Trophoblast cell (in vitro differentiated cells and primary cell): ENCODE measurements around the gene VAV1.
"Not testable (repeated sequence)": the region's sequence is repeated elsewhere in the genome, so short reads cannot be mapped to it uniquely, and the experiment has no call there.

Experiments
- DNase-seq, 2 donors: peaks; one replicate each; pipeline ENCODE4 v3.0.0-alpha.2; 2016
- H2AFZ ChIP-seq: 2 replicates; pipeline ENCODE4 v1.6.1; 2013; ENCODE audit warnings: low read length, moderate library complexity, mild to moderate bottlenecking; ENCODE audit not compliant: insufficient read depth, poor library complexity
- H2AK5ac ChIP-seq: 2 replicates; pipeline ENCODE4 v1.6.1; 2013; ENCODE audit warnings: mild to moderate bottlenecking, low read length
- H2BK120ac ChIP-seq: 2 replicates; pipeline ENCODE4 v1.6.1; 2013; ENCODE audit warnings: low read length, mild to moderate bottlenecking, moderate library complexity; ENCODE audit not compliant: insufficient read depth, poor library complexity
- H2BK12ac ChIP-seq: 2 replicates; pipeline ENCODE4 v1.6.1; 2013; ENCODE audit warnings: mild to moderate bottlenecking, low read length, moderate library complexity
- H2BK5ac ChIP-seq: 2 replicates; pipeline ENCODE4 v1.6.1; 2013; ENCODE audit warnings: low read length, low read depth, moderate library complexity, mild to moderate bottlenecking; ENCODE audit not compliant: poor library complexity
- H3K14ac ChIP-seq: 2 replicates; pipeline ENCODE4 v1.6.1; 2013; ENCODE audit warnings: mild to moderate bottlenecking, low read length
- H3K18ac ChIP-seq: 2 replicates; pipeline ENCODE4 v1.6.1; 2013; ENCODE audit warnings: mild to moderate bottlenecking, low read length
- H3K23ac ChIP-seq: 2 replicates; pipeline ENCODE4 v1.6.1; 2013; ENCODE audit warnings: low read length
- H3K27ac ChIP-seq: 2 replicates; pipeline ENCODE4 v1.5.1; 2013; ENCODE audit warnings: low read depth, mild to moderate bottlenecking, inconsistent platforms, low read length, moderate library complexity
- H3K27me3 ChIP-seq: 2 replicates; pipeline ENCODE4 v1.6.1; 2013; ENCODE audit warnings: inconsistent platforms, mild to moderate bottlenecking, low read length, moderate library complexity; ENCODE audit not compliant: insufficient read depth
- H3K36me3 ChIP-seq, 2 experiments: 1 replicate in 1 of 2; 2 replicates in 1 of 2; pipeline ENCODE4 v1.6.1; 2013; ENCODE audit warnings: low read length in 2 of 2, mild to moderate bottlenecking in 2 of 2, moderate library complexity in 1 of 2; ENCODE audit not compliant: insufficient read depth in 2 of 2, control insufficient read depth in 1 of 2
- H3K4ac ChIP-seq: 2 replicates; pipeline ENCODE4 v1.6.1; 2013; ENCODE audit warnings: low read depth, mild to moderate bottlenecking, low read length, moderate library complexity
- H3K4me1 ChIP-seq, 2 experiments: 1 replicate in 1 of 2; 2 replicates in 1 of 2; pipeline ENCODE4 v1.6.1; 2013; ENCODE audit warnings: low read length in 2 of 2, mild to moderate bottlenecking in 2 of 2, moderate library complexity in 1 of 2; ENCODE audit not compliant: insufficient read depth in 2 of 2, control insufficient read depth in 1 of 2
- H3K4me2 ChIP-seq: 2 replicates; pipeline ENCODE4 v1.6.1; 2013; ENCODE audit warnings: inconsistent platforms, mild to moderate bottlenecking, low read length, moderate library complexity
- H3K4me3 ChIP-seq: 2 replicates; pipeline ENCODE4 v1.5.1; 2013; ENCODE audit warnings: mild to moderate bottlenecking, low read depth, low read length, inconsistent platforms
- H3K79me1 ChIP-seq: one replicate; pipeline ENCODE4 v1.6.1; 2013; ENCODE audit warnings: low read length
- H3K79me2 ChIP-seq: 2 replicates; pipeline ENCODE4 v1.6.1; 2013; ENCODE audit warnings: low read length, mild to moderate bottlenecking; ENCODE audit not compliant: control insufficient read depth, insufficient read depth, poor library complexity
- H3K9ac ChIP-seq: 2 replicates; pipeline ENCODE4 v1.6.1; 2013; ENCODE audit warnings: mild to moderate bottlenecking, low read length
- H3K9me3 ChIP-seq: 2 replicates; pipeline ENCODE4 v1.6.1; 2013; ENCODE audit warnings: low read depth, mild to moderate bottlenecking, control low read depth, inconsistent platforms, low read length; ENCODE audit not compliant: insufficient read depth
- H4K12ac ChIP-seq: 2 replicates; pipeline ENCODE4 v1.6.1; 2013; ENCODE audit warnings: low read depth, mild to moderate bottlenecking, low read length, moderate library complexity
- H4K8ac ChIP-seq: 2 replicates; pipeline ENCODE4 v1.6.1; 2013; ENCODE audit warnings: low read depth, mild to moderate bottlenecking, low read length, moderate library complexity
- H4K91ac ChIP-seq: one replicate; pipeline ENCODE4 v1.6.1; 2013; ENCODE audit warnings: low read depth, mild to moderate bottlenecking, low read length, moderate library complexity
- WGBS: extraction: QIAGEN DNeasy Blood & Tissue Kit; methylation state at CpG from one replicate; pipeline ENCODE4 v1.1.7; 2013; ENCODE audit warnings: missing lambda C conversion rate; ENCODE audit not compliant: insufficient read length, insufficient coverage; ENCODE audit errors: extremely low coverage; 5-methylcytosine and 5-hydroxymethylcytosine counted together

VAV1 gene

GRCh38 chr19:6768236-6768785, 4.2 kb upstream of the VAV1 start:
- no peak for DNase-seq
- Histone ChIP-seq H2BK12ac (no peak overlapping the region), H4K12ac (no peak overlapping the region), H3K9me3 (no peaks in the 10 kb centered on the region), H3K9ac (no peak overlapping the region), H3K14ac (no peak overlapping the region), H3K23ac (no peak overlapping the region), H2AK5ac (no peak overlapping the region), H2BK5ac (no peak overlapping the region), H3K4ac (no peak overlapping the region), H3K4me2 (peak overlapping the region; percentile 75), H3K79me2 (peaks cover 6% of the 10 kb centered on the region), H2AFZ (no peak overlapping the region), H3K27me3 (no peaks in the 10 kb centered on the region), H3K27ac (no peak overlapping the region), H3K36me3 (peaks cover 2 to 3% of the 10 kb centered on the region in 2 experiments), H3K18ac (no peak overlapping the region), H3K4me3 (no peak overlapping the region), H3K79me1 (peaks cover 14% of the 10 kb centered on the region), H2BK120ac (no peak overlapping the region), H4K91ac (no peak overlapping the region), H4K8ac (peak overlapping the region; percentile 21), H3K4me1 (peaks cover 9 to 12% of the 10 kb centered on the region in 2 experiments)
- no CpG with 5 or more reads among the region's 8 CpGs for WGBS

- Histone ChIP-seq H3K4me3 (no peak overlapping the region), H3K36me3 (no peaks in the 10 kb centered on the region), H2AFZ (no peak overlapping the region), H3K23ac (no peak overlapping the region), H4K12ac (no peak overlapping the region), H3K9ac (no peak overlapping the region), H3K4me2 (no peak overlapping the region), H2BK12ac (no peak overlapping the region), H3K79me1 (peaks cover 14% of the 10 kb centered on the region), H3K14ac (no peak overlapping the region), H2BK5ac (no peak overlapping the region), H3K27ac (no peak overlapping the region), H3K18ac (no peak overlapping the region), H2BK120ac (no peak overlapping the region), H4K8ac (no peak overlapping the region), H2AK5ac (no peak overlapping the region), H3K27me3 (no peaks in the 10 kb centered on the region), H3K9me3 (no peaks in the 10 kb centered on the region), H3K4me1 (peaks cover 9 to 12% of the 10 kb centered on the region in 2 experiments), H3K79me2 (peaks cover 6% of the 10 kb centered on the region), H4K91ac (no peak overlapping the region), H3K4ac (no peak overlapping the region)
- WGBS = no CpG with 5 or more reads among the region's 11 CpGs
- DNase-seq = peak; percentile 39 to 51
Measured at GRCh38 chr19:6769006-6769619, 3.4 kb upstream of the VAV1 start.

GRCh38 chr19:6771648-6772027, 870 bp upstream of the VAV1 start:
- H4K12ac ChIP-seq, H3K18ac ChIP-seq, H2BK12ac ChIP-seq, H3K79me1 ChIP-seq, H3K79me2 ChIP-seq, H3K23ac ChIP-seq, H3K4me2 ChIP-seq, H3K27ac ChIP-seq, H3K4me3 ChIP-seq, DNase-seq, H3K4me1 ChIP-seq, H2AFZ ChIP-seq, H3K4ac ChIP-seq, H3K9ac ChIP-seq, H3K27me3 ChIP-seq, H4K8ac ChIP-seq, H4K91ac ChIP-seq, H3K9me3 ChIP-seq, H3K36me3 ChIP-seq, H2AK5ac ChIP-seq, H2BK5ac ChIP-seq, H2BK120ac ChIP-seq, H3K14ac ChIP-seq: not testable (repeated sequence)
- no CpG with 5 or more reads among the region's 7 CpGs for WGBS

GRCh38 chr19:6772866-6773322, 386 bp downstream of the VAV1 start:
- Histone ChIP-seq H3K14ac (no peak overlapping the region), H2BK120ac (no peak overlapping the region), H3K36me3 (no peaks in the 10 kb centered on the region), H2AK5ac (no peak overlapping the region), H3K27me3 (no peaks in the 10 kb centered on the region), H3K4ac (no peak overlapping the region), H3K4me1 (no peaks in the 10 kb centered on the region), H3K18ac (no peak overlapping the region), H2AFZ (no peak overlapping the region), H4K91ac (no peak overlapping the region), H4K8ac (no peak overlapping the region), H2BK12ac (no peak overlapping the region), H2BK5ac (no peak overlapping the region), H3K23ac (no peak overlapping the region), H3K79me1 (peaks cover under 1% of the 10 kb centered on the region), H3K9me3 (peaks cover 2% of the 10 kb centered on the region), H3K27ac (no peak overlapping the region), H3K4me3 (no peak overlapping the region), H4K12ac (no peak overlapping the region), H3K79me2 (no peaks in the 10 kb centered on the region), H3K4me2 (no peak overlapping the region), H3K9ac (no peak overlapping the region)
- WGBS = no CpG with 5 or more reads among the region's 14 CpGs
- no peak for DNase-seq
